Measurements from ENCODE around the gene MED19.

MED19 gene

GRCh38 chr11:57735619-57736298 lies 23.7 kb upstream of the MED19 start:
- Histone ChIP-seq H3K27ac (replicated peaks) (no peak overlapping the region), H3K27me3 (ENCODE audit: insufficient read depth, poor library complexity, severe bottlenecking) (no peaks in the 10 kb centered on the region), H3K4me3 (replicated peaks; ENCODE audit: insufficient read depth, low read length) (no peak overlapping the region)
- DNase-seq (ENCODE audit: low read depth in 1 of 2, low spot score in 1 of 2), result no peak
- TF ChIP-seq CTCF (IDR thresholded peaks at IDR 0.05; ENCODE audit: insufficient read depth, low read length), result no peak
- no peak for TF ChIP-seq POLR2AphosphoS5 (IDR thresholded peaks at IDR 0.05; ENCODE audit: low read depth)
- TF ChIP-seq SPI1 (IDR thresholded peaks at IDR 0.05; ENCODE audit: borderline replicate concordance, low read depth), result no peak
- TF ChIP-seq REST (IDR thresholded peaks at IDR 0.05; ENCODE audit: insufficient replicate concordance, low read depth), result no peak
- TF ChIP-seq GABPA (IDR thresholded peaks at IDR 0.05; ENCODE audit: low read depth), result no peak

- no peak overlapping the region for H3K27ac ChIP-seq (replicated peaks)
- H3K4me3 ChIP-seq (replicated peaks; ENCODE audit: insufficient read depth, low read length), result no peak overlapping the region
- TF ChIP-seq POLR2AphosphoS5 (IDR thresholded peaks at IDR 0.05; ENCODE audit: low read depth) (no peak), REST (IDR thresholded peaks at IDR 0.05; ENCODE audit: insufficient replicate concordance, low read depth) (no peak), CTCF (IDR thresholded peaks at IDR 0.05; ENCODE audit: insufficient read depth, low read length) (no peak), GABPA (IDR thresholded peaks at IDR 0.05; ENCODE audit: low read depth) (no peak), SPI1 (IDR thresholded peaks at IDR 0.05; ENCODE audit: borderline replicate concordance, low read depth) (no peak)
- no peak for DNase-seq (ENCODE audit: low read depth in 1 of 2, low spot score in 1 of 2)
- H3K27me3 ChIP-seq (ENCODE audit: insufficient read depth, poor library complexity, severe bottlenecking), result no peaks in the 10 kb centered on the region
Measured at GRCh38 chr11:57732661-57733060, 20.6 kb upstream of the MED19 start.

GRCh38 chr11:57729479-57729878 lies 17.5 kb upstream of the MED19 start:
- H3K27me3 ChIP-seq (ENCODE audit: insufficient read depth, poor library complexity, severe bottlenecking), result no peaks in the 10 kb centered on the region
- DNase-seq (ENCODE audit: low read depth in 1 of 2, low spot score in 1 of 2), result no peak
- TF ChIP-seq GABPA (IDR thresholded peaks at IDR 0.05; ENCODE audit: low read depth) (no peak), REST (IDR thresholded peaks at IDR 0.05; ENCODE audit: insufficient replicate concordance, low read depth) (no peak), SPI1 (IDR thresholded peaks at IDR 0.05; ENCODE audit: borderline replicate concordance, low read depth) (no peak), POLR2AphosphoS5 (IDR thresholded peaks at IDR 0.05; ENCODE audit: low read depth) (no peak), CTCF (IDR thresholded peaks at IDR 0.05; ENCODE audit: insufficient read depth, low read length) (no peak)
- H3K4me3 ChIP-seq (replicated peaks; ENCODE audit: insufficient read depth, low read length), result no peak overlapping the region
- no peak overlapping the region for H3K27ac ChIP-seq (replicated peaks)

Measured in HL-60 (cell line).